H9 (cell line): ENCODE results near the gene NENF. TPM values are rescaled to one million over a fixed set of nuclear protein-coding genes. Genes with fewer than 3 reads are reported as not detected.
A peak's percentile ranks its signal among the peaks of the same experiment; 100 is the strongest.

Source experiments
- DNase-seq: peaks from one replicate; pipeline ENCODE4 v3.0.0-alpha.2; 2017
- H2AFZ ChIP-seq: one replicate; pipeline ENCODE4 v1.6.1; 2013; ENCODE audit warnings: mild to moderate bottlenecking, low read length, control low read depth, moderate library complexity
- H2AK5ac ChIP-seq: 2 replicates; pipeline ENCODE4 v1.6.1; 2013; ENCODE audit warnings: low read length, control low read depth, mixed read lengths; ENCODE audit not compliant: insufficient read length
- H2BK120ac ChIP-seq: one replicate; pipeline ENCODE4 v1.6.1; 2013; ENCODE audit warnings: low read depth, mild to moderate bottlenecking, low read length, control low read depth, inconsistent platforms; ENCODE audit not compliant: poor library complexity, severe bottlenecking
- H2BK12ac ChIP-seq: 2 replicates; pipeline ENCODE4 v1.6.1; 2013; ENCODE audit warnings: low read length, control low read depth, mixed read lengths, low read depth; ENCODE audit not compliant: insufficient read length
- H2BK15ac ChIP-seq: 2 replicates; pipeline ENCODE4 v1.6.1; 2013; ENCODE audit warnings: low read depth, low read length, control low read depth
- H2BK20ac ChIP-seq: one replicate; pipeline ENCODE4 v1.6.1; 2013; ENCODE audit warnings: low read depth, mild to moderate bottlenecking, low read length, control low read depth, inconsistent platforms; ENCODE audit not compliant: poor library complexity, severe bottlenecking
- H2BK5ac ChIP-seq: 2 replicates; pipeline ENCODE4 v1.6.1; 2013; ENCODE audit warnings: low read length, control low read depth, mixed read lengths; ENCODE audit not compliant: insufficient read length
- H3K14ac ChIP-seq: 2 replicates; pipeline ENCODE4 v1.6.1; 2013; ENCODE audit warnings: low read length, control low read depth; ENCODE audit not compliant: insufficient read depth
- H3K18ac ChIP-seq: 2 replicates; pipeline ENCODE4 v1.6.1; 2013; ENCODE audit warnings: low read depth, mild to moderate bottlenecking, mixed read lengths, low read length, control low read depth; ENCODE audit not compliant: insufficient read length
- H3K23ac ChIP-seq: 2 replicates; pipeline ENCODE4 v1.6.1; 2013; ENCODE audit warnings: low read length, control low read depth, mixed read lengths, low read depth; ENCODE audit not compliant: insufficient read length
- H3K23me2 ChIP-seq: 2 replicates; pipeline ENCODE4 v1.6.1; 2013; ENCODE audit warnings: low read depth, mild to moderate bottlenecking, mixed read lengths, low read length, control low read depth; ENCODE audit not compliant: insufficient read length, poor library complexity, severe bottlenecking
- H3K27ac ChIP-seq: 2 replicates; pipeline ENCODE4 v1.5.1; 2013; ENCODE audit warnings: low read length, control low read depth, mixed read lengths, low read depth; ENCODE audit not compliant: insufficient read length
- H3K27me3 ChIP-seq: 2 replicates; pipeline ENCODE4 v1.6.1; 2013; ENCODE audit warnings: low read length, control low read depth, inconsistent platforms; ENCODE audit not compliant: insufficient read depth
- H3K4ac ChIP-seq: 2 replicates; pipeline ENCODE4 v1.6.1; 2013; ENCODE audit warnings: low read depth, mild to moderate bottlenecking, control low read depth, inconsistent platforms, low read length, moderate library complexity
- H3K4me1 ChIP-seq: 2 replicates; pipeline ENCODE4 v1.6.1; 2013; ENCODE audit warnings: low read length, control low read depth, inconsistent platforms; ENCODE audit not compliant: insufficient read depth
- H3K4me2 ChIP-seq: 2 replicates; pipeline ENCODE4 v1.6.1; 2013; ENCODE audit warnings: low read length, control low read depth, mixed read lengths; ENCODE audit not compliant: insufficient read length, insufficient read depth
- H3K56ac ChIP-seq: 2 replicates; pipeline ENCODE4 v1.6.1; 2013; ENCODE audit warnings: low read depth, mild to moderate bottlenecking, mixed read lengths, low read length, control low read depth; ENCODE audit not compliant: insufficient read length
- H3K79me1 ChIP-seq: 2 replicates; pipeline ENCODE4 v1.6.1; 2013; ENCODE audit warnings: low read depth, mild to moderate bottlenecking, moderate library complexity, low read length, control low read depth, inconsistent platforms; ENCODE audit not compliant: insufficient read depth, poor library complexity, severe bottlenecking
- H3K79me2 ChIP-seq: 2 replicates; pipeline ENCODE4 v1.6.1; 2013; ENCODE audit warnings: low read length, control low read depth, inconsistent platforms; ENCODE audit not compliant: insufficient read depth
- H3K9ac ChIP-seq: 2 replicates; pipeline ENCODE4 v1.6.1; 2013; ENCODE audit warnings: low read length, control low read depth, mixed read lengths; ENCODE audit not compliant: insufficient read length; ENCODE audit errors: extremely low read depth
- H3K9me3 ChIP-seq: one replicate; pipeline ENCODE4 v1.6.1; 2013; ENCODE audit warnings: low read depth, low read length, inconsistent platforms; ENCODE audit not compliant: control insufficient read depth
- H3T11ph ChIP-seq: one replicate; pipeline ENCODE4 v1.6.1; 2013; ENCODE audit warnings: mild to moderate bottlenecking, low read length, control low read depth, inconsistent platforms
- H4K20me1 ChIP-seq: one replicate; pipeline ENCODE4 v1.6.1; 2013; ENCODE audit not compliant: control insufficient read depth, insufficient read length, insufficient read depth
- H4K5ac ChIP-seq: 2 replicates; pipeline ENCODE4 v1.6.1; 2013; ENCODE audit warnings: low read depth, mild to moderate bottlenecking, mixed read lengths, low read length, control low read depth; ENCODE audit not compliant: insufficient read length
- H4K8ac ChIP-seq: replicated peaks from 2 replicates; pipeline ENCODE4 v1.6.1; 2013; ENCODE audit warnings: low read length, control low read depth, mixed read lengths, low read depth; ENCODE audit not compliant: insufficient read length
- H4K91ac ChIP-seq: 2 replicates; pipeline ENCODE4 v1.6.1; 2013; ENCODE audit warnings: low read depth, mild to moderate bottlenecking, moderate library complexity, mixed read lengths, low read length, control low read depth; ENCODE audit not compliant: insufficient read length
- H3K27ac Mint-ChIP-seq, 3 experiments: 2 replicates in 2 of 3; 3 replicates in 1 of 3; pipeline ENCODE4 v1.8.0; 2020 to 2021; ENCODE audit warnings: mixed read lengths in 3 of 3, mild to moderate bottlenecking in 1 of 3, moderate library complexity in 1 of 3
- H3K27me3 Mint-ChIP-seq: 2 replicates; pipeline ENCODE4 v1.8.0; 2021; ENCODE audit warnings: low read depth, mild to moderate bottlenecking, moderate library complexity, mixed read lengths
- H3K36me3 Mint-ChIP-seq, 3 experiments: 2 replicates in 2 of 3; 3 replicates in 1 of 3; pipeline ENCODE4 v1.8.0; 2020 to 2021; ENCODE audit warnings: low read depth in 3 of 3, mixed read lengths in 3 of 3; ENCODE audit not compliant: insufficient read depth in 1 of 3
- H3K4me1 Mint-ChIP-seq, 2 experiments: 2 replicates each; pipeline ENCODE4 v1.8.0; 2020; ENCODE audit warnings: mixed read lengths in 2 of 2
- H3K4me3 Mint-ChIP-seq, 2 experiments: 2 replicates in 1 of 2; 3 replicates in 1 of 2; pipeline ENCODE4 v1.8.0; 2020 to 2021; ENCODE audit warnings: mild to moderate bottlenecking in 2 of 2, mixed read lengths in 2 of 2, moderate library complexity in 1 of 2
- H3K9me3 Mint-ChIP-seq, 2 experiments: 2 replicates in 1 of 2; 3 replicates in 1 of 2; pipeline ENCODE4 v1.8.0; 2020; ENCODE audit warnings: mild to moderate bottlenecking in 2 of 2, mixed read lengths in 2 of 2, moderate library complexity in 1 of 2
- CTCF ChIP-seq: fragments of 200-600 bp; sonication (generic); conservative IDR thresholded peaks from 3 replicates; pipeline ENCODE4 v1.8.0; 2021; ENCODE audit warnings: antibody characterized with exemption, mild to moderate bottlenecking
- WGBS: extraction: QIAGEN DNeasy Blood & Tissue Kit; methylation state at CpG from one replicate; pipeline ENCODE4 v1.1.7; 2013; ENCODE audit warnings: missing lambda C conversion rate, low lambda C conversion rate, mixed read lengths; ENCODE audit not compliant: insufficient read length; ENCODE audit errors: extremely low coverage; 5-methylcytosine and 5-hydroxymethylcytosine counted together
- total RNA-seq: library from RNA; stranded (reverse); gene quantifications from 2 replicates; pipeline ENCODE4 v1.2.1, GENCODE V29; 2021

The NENF gene
- total RNA-seq, 1 experiment from 2014 or later: 28.3 TPM

GRCh38 chr1:212440419-212440818, 7.7 kb downstream of the NENF start:
- no peak overlapping the region for H3K14ac ChIP-seq
- no peak overlapping the region for H2AFZ ChIP-seq
- H2BK12ac ChIP-seq: no peak overlapping the region
- H2BK120ac ChIP-seq: no peak overlapping the region
- H2BK20ac ChIP-seq: no peak overlapping the region
- H3K9ac ChIP-seq: no peak overlapping the region
- H3K36me3 Mint-ChIP-seq: peaks cover 2 to 7% (median 3%) of the 10 kb centered on the region in 3 experiments; a peak in 4 of 7 replicates
- H3K27ac ChIP-seq: no peak overlapping the region
- H3K4me1 Mint-ChIP-seq: no peaks in the 10 kb centered on the region; a peak in 1 of 4 replicates
- no peak overlapping the region for H3K4me3 Mint-ChIP-seq
- TF ChIP-seq CTCF: no peak
- H4K91ac ChIP-seq: no peak overlapping the region
- no peaks in the 10 kb centered on the region for H3K9me3 ChIP-seq
- H2AK5ac ChIP-seq: no peak overlapping the region
- no CpG with 5 or more reads among the region's 9 CpGs for WGBS
- no peaks in the 10 kb centered on the region for H3K27me3 Mint-ChIP-seq
- H3K23me2 ChIP-seq: no peaks in the 10 kb centered on the region
- H3T11ph ChIP-seq: no peak overlapping the region
- H3K4me1 ChIP-seq: no peaks in the 10 kb centered on the region
- H4K5ac ChIP-seq: no peak overlapping the region
- H2BK5ac ChIP-seq: no peak overlapping the region
- no peak overlapping the region for H3K18ac ChIP-seq
- no peak overlapping the region for H3K23ac ChIP-seq
- no peak overlapping the region for H3K56ac ChIP-seq
- H3K4me2 ChIP-seq: no peak overlapping the region
- H3K79me1 ChIP-seq: no peaks in the 10 kb centered on the region
- H3K4ac ChIP-seq: no peak overlapping the region
- 0 out of 7 replicates have a peak overlapping the region, but pooled peaks of 1 of the 3 experiments have one; percentile 39 for H3K27ac Mint-ChIP-seq
- H3K79me2 ChIP-seq: no peaks in the 10 kb centered on the region
- no peaks in the 10 kb centered on the region for H3K9me3 Mint-ChIP-seq
- no peak overlapping the region for H2BK15ac ChIP-seq
- no peaks in the 10 kb centered on the region for H3K27me3 ChIP-seq
- no peaks in the 10 kb centered on the region for H4K20me1 ChIP-seq
- DNase-seq: no peak
- H4K8ac ChIP-seq: no peak overlapping the region
